Stomach (tissue), 4 donors: ENCODE data around the gene CLSTN3.

Source experiments
- EP300 ChIP-seq: sonication (generic); formaldehyde crosslinking; IDR thresholded peaks from one replicate; pipeline ENCODE4 v1.6.1; 2017; ENCODE audit warnings: antibody characterized with exemption
- POLR2A ChIP-seq, 4 donors: fragments of 450-650 bp; IDR thresholded peaks; one replicate each; pipeline ENCODE4 v1.6.1; 2016; ENCODE audit warnings: antibody characterized with exemption in 4 of 4, control low read depth in 2 of 4, mild to moderate bottlenecking in 1 of 4, moderate library complexity in 1 of 4
- POLR2AphosphoS5 ChIP-seq, 3 donors: sonication (generic); formaldehyde crosslinking; IDR thresholded peaks; one replicate each; pipeline ENCODE4 v1.6.1; 2016; ENCODE audit warnings: antibody characterized with exemption in 3 of 3
- TF ChIP-seq, protein P1 (sequence below), 7 experiments: fragments of 450-650 bp in 4 of 7; fragments of 200-600 bp in 3 of 7; sonication (generic) in 3 of 7; IDR thresholded peaks; one replicate each; pipeline ENCODE4 v1.5.1; 2016 to 2019; ENCODE audit warnings: antibody characterized with exemption in 7 of 7, control low read depth in 2 of 7, mild to moderate bottlenecking in 1 of 7

DNA sequence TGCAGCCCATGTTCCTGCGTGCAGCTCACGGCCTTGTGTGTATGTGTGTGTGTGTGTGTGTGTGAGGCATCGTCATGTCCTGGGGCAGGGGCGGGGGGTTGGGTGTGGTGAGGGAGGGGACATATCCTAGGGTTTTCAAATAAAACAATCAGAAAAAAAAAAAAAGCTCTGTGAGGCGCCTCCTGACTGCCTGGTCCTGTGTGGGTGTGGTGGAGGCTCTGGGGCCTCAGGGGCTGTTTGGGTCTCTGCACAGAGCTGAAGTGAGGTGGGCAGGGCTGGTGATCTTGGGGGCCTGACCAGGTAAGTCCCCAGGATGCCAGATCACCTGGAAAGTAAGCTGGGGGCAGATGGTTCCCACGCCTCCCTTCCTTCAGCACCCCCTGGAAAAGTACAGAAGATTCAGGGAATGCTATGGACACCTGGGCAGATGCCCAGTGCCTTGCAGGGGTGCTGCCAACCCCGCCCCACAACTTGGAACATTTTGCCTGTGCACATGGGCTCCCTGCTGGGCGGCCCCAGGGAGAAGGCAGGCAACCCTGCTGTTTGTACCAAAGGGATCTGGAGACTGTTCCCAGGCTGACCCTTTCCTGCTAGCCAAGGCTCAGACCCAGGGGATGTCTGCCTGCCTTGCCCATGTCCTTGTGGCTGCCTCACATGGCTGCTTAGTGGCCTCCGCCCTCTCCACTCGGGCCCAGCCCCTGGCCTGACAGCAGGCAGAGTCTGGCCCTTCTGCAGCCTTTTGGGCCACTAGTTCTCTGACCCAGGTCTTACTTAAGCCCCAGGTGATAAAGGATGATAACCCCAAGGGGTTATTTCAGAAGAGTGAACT lies 28.8 kb downstream of the CLSTN3 start:
- TF ChIP-seq, protein P1, sequence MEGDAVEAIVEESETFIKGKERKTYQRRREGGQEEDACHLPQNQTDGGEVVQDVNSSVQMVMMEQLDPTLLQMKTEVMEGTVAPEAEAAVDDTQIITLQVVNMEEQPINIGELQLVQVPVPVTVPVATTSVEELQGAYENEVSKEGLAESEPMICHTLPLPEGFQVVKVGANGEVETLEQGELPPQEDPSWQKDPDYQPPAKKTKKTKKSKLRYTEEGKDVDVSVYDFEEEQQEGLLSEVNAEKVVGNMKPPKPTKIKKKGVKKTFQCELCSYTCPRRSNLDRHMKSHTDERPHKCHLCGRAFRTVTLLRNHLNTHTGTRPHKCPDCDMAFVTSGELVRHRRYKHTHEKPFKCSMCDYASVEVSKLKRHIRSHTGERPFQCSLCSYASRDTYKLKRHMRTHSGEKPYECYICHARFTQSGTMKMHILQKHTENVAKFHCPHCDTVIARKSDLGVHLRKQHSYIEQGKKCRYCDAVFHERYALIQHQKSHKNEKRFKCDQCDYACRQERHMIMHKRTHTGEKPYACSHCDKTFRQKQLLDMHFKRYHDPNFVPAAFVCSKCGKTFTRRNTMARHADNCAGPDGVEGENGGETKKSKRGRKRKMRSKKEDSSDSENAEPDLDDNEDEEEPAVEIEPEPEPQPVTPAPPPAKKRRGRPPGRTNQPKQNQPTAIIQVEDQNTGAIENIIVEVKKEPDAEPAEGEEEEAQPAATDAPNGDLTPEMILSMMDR (IDR thresholded peaks at IDR 0.05) = no peak
- TF ChIP-seq POLR2AphosphoS5 (IDR thresholded peaks at IDR 0.05) (no peak), EP300 (no peak), POLR2A (IDR thresholded peaks at IDR 0.05) (no peak)
